H1 (cell line): ENCODE data around the gene LRP1. TPM values are rescaled to one million over a fixed set of nuclear protein-coding genes. Genes with fewer than 3 reads are reported as not detected.

ENCODE experiments used
- HDAC6 ChIP-seq: IDR thresholded peaks from one replicate; pipeline ENCODE4 v1.7.1; 2012; ENCODE audit warnings: low read depth, mild to moderate bottlenecking, inconsistent platforms, low read length, moderate library complexity
- KDM4A ChIP-seq: IDR thresholded peaks from one replicate; pipeline ENCODE4 v1.7.1; 2012; ENCODE audit warnings: low read depth, mild to moderate bottlenecking, moderate library complexity, low read length, inconsistent platforms; ENCODE audit not compliant: severe bottlenecking
- POLR2A ChIP-seq, 2 experiments: IDR thresholded peaks; 1 replicate in 1 of 2; 2 replicates in 1 of 2; pipeline ENCODE4 v1.6.1; 2011; ENCODE audit warnings: low read depth in 2 of 2, low read length in 2 of 2, mild to moderate bottlenecking in 2 of 2; ENCODE audit errors: control extremely low read depth in 1 of 2
- POU5F1 ChIP-seq: IDR thresholded peaks from 2 replicates; pipeline ENCODE4 v1.6.1; 2011; ENCODE audit warnings: low read depth, mild to moderate bottlenecking, low read length, moderate library complexity
- RFX5 ChIP-seq: IDR thresholded peaks from 2 replicates; pipeline ENCODE4 v1.6.1; 2011; ENCODE audit warnings: low read depth, low read length, improper control_type of control experiment, borderline replicate concordance
- SIRT6 ChIP-seq: IDR thresholded peaks from one replicate; pipeline ENCODE4 v1.7.1; 2012; ENCODE audit warnings: low read length, inconsistent platforms
- SRF ChIP-seq: IDR thresholded peaks from 2 replicates; pipeline ENCODE4 v1.6.1; 2011; ENCODE audit warnings: mild to moderate bottlenecking, low read depth, low read length, moderate library complexity
- SUZ12 ChIP-seq: fragments of 200-600 bp; sonication (generic); IDR thresholded peaks from 2 replicates; pipeline ENCODE4 v1.6.1; 2012; ENCODE audit warnings: mild to moderate bottlenecking, inconsistent platforms, low read length, moderate library complexity, mixed read lengths
- TAF1 ChIP-seq: IDR thresholded peaks from 2 replicates; pipeline ENCODE4 v1.6.1; 2011; ENCODE audit warnings: mild to moderate bottlenecking, low read depth, low read length
- polyA plus RNA-seq, 7 experiments: library from polyadenylated mRNA; depleted of rRNA in 3 of 7; stranded (reverse) in 5 of 7; unstranded in 2 of 7; fragments of >200 nt in 5 of 7; fragments of 200-250 nt in 2 of 7; gene quantifications; 1 replicate in 5 of 7; 2 replicates in 1 of 7; 4 replicates in 1 of 7; pipeline versions ENCODE4 v1.2.1 to v1.2.3, GENCODE V29; 2011 to 2013; ENCODE audit warnings: missing spikeins in 2 of 7, mixed read lengths in 2 of 7
- total RNA-seq: library from RNA; stranded (reverse); fragmentation: NEBNext Ultra II Directional; extraction: Animal tissue kit (Norgen Biotek cat#: 25700); gene quantifications from 2 replicates; pipeline ENCODE4 v1.2.1, GENCODE V29; 2021

The LRP1 gene
- total and polyA plus RNA-seq, 2 of the 8 experiments (the other 6 are each of a cell fraction or from before 2014, with no cell fraction given) = 35.3 to 92.5 TPM

DNA sequence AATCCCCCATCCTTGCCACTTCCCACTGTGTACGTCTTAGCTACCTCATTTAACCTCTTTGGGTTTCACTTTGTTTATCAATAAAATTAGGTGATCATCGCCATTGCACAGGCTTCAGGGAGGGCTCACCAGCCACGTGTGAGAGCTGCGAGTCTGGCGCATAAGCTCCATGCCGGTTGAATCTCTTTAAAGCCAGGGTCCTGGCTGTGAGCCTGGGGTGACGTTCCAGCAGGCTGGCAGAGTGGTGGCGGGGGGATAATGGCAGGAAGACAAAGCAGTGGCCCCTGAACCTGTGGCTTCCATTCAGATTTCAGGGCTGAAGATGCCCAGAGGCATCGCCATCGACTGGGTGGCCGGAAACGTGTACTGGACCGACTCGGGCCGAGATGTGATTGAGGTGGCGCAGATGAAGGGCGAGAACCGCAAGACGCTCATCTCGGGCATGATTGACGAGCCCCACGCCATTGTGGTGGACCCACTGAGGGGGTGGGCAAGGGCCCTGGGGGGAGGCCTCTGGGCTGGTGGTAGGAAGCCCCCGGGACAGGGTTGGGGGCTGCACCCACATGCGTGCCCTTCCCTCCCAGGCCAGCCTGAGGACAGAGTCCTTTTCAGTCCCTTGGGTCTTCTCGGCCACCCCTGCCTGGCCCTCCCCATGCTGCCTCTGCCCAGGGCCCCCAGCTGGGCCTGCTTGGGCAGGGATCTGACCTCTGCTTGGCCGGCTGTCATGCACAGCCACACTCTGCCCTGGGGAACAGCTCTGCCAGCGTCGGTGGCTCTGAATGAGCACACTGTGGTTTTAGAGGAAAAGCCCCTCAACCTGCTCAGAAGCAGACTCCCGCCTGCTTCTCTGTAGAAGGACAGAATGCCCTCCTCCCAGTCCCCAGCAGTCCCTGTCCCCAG is 79.7 kb downstream of the LRP1 start (continued):
- TF ChIP-seq RFX5 (no peak), POLR2A (IDR thresholded peaks at IDR 0.05; ENCODE audit: control extremely low read depth in 1 of 2, low read depth in 2 of 2, low read length in 2 of 2) (no peak), SUZ12 (no peak), SIRT6 (no peak), HDAC6 (no peak), TAF1 (no peak), POU5F1 (no peak), SRF (no peak), KDM4A (no peak)
